Loucy (cell line): Measurements from ENCODE around the gene AGBL1.

Experiments used
- H2AFZ ChIP-seq: fragments of 200-600 bp; sonication (generic); 2 replicates; pipeline ENCODE4 v1.6.0; 2016; ENCODE audit warnings: antibody characterized with exemption, mild to moderate bottlenecking, low read length, moderate library complexity
- H3F3A ChIP-seq: fragments of 200-600 bp; 2 replicates; pipeline ENCODE4 v1.6.0; 2016; ENCODE audit warnings: antibody characterized with exemption, low read depth, mild to moderate bottlenecking
- H3K27me3 ChIP-seq: fragments of 200-600 bp; sonication (generic); 2 replicates; pipeline ENCODE4 v1.6.1; 2014; ENCODE audit warnings: low read length, mild to moderate bottlenecking; ENCODE audit not compliant: insufficient read depth, poor library complexity, severe bottlenecking
- H3K36me3 ChIP-seq: fragments of 200-600 bp; sonication (generic); 2 replicates; pipeline ENCODE4 v1.6.1; 2016; ENCODE audit warnings: low read length; ENCODE audit not compliant: insufficient read depth
- H3K4me1 ChIP-seq: fragments of 200-600 bp; sonication (generic); 2 replicates; pipeline ENCODE4 v1.5.1; 2014; ENCODE audit warnings: low read length, mild to moderate bottlenecking; ENCODE audit not compliant: insufficient read depth, poor library complexity, severe bottlenecking
- H3K4me2 ChIP-seq: fragments of 200-600 bp; sonication (generic); 2 replicates; pipeline ENCODE4 v1.6.0; 2014; ENCODE audit warnings: antibody characterized with exemption, low read length, low read depth, mild to moderate bottlenecking; ENCODE audit not compliant: poor library complexity, severe bottlenecking
- H3K4me3 ChIP-seq: fragments of 200-600 bp; sonication (generic); 2 replicates; pipeline ENCODE4 v1.5.1; 2014; ENCODE audit warnings: low read length, mild to moderate bottlenecking, mixed read lengths; ENCODE audit not compliant: poor library complexity, severe bottlenecking
- H3K79me2 ChIP-seq: fragments of 200-600 bp; sonication (generic); 2 replicates; pipeline ENCODE4 v1.6.1; 2014; ENCODE audit warnings: low read length; ENCODE audit not compliant: insufficient read depth
- H3K9ac ChIP-seq: fragments of 200-600 bp; sonication (generic); 2 replicates; pipeline ENCODE4 v1.6.0; 2014; ENCODE audit warnings: mild to moderate bottlenecking, low read depth, low read length, moderate library complexity; ENCODE audit not compliant: poor library complexity, severe bottlenecking
- H3K9me2 ChIP-seq: fragments of 200-600 bp; sonication (generic); replicated peaks from 2 replicates; pipeline ENCODE4 v1.6.1; 2016; ENCODE audit warnings: low read depth, low read length, mixed read lengths
- H3K9me3 ChIP-seq: fragments of 200-600 bp; sonication (generic); 2 replicates; pipeline ENCODE4 v1.6.1; 2014; ENCODE audit warnings: mild to moderate bottlenecking, antibody characterized with exemption, low read length, low read depth; ENCODE audit not compliant: insufficient read depth
- H4K20me1 ChIP-seq: fragments of 200-600 bp; sonication (generic); 2 replicates; pipeline ENCODE4 v1.6.0; 2014; ENCODE audit warnings: antibody characterized with exemption, low read length, mild to moderate bottlenecking; ENCODE audit not compliant: insufficient read depth, poor library complexity, severe bottlenecking
- EZH2phosphoT487 ChIP-seq: fragments of 200-600 bp; IDR thresholded peaks from 2 replicates; pipeline ENCODE4 v1.6.1; 2018; ENCODE audit warnings: antibody characterized with exemption, mild to moderate bottlenecking, moderate library complexity, borderline replicate concordance
- TF ChIP-seq, protein P1 (sequence below): fragments of 200-600 bp; sonication (generic); conservative IDR thresholded peaks from 2 replicates; pipeline ENCODE4 v1.5.1; 2014; ENCODE audit warnings: mild to moderate bottlenecking, antibody characterized with exemption, low read length

AGBL1 gene

GRCh38 chr15:86644339-86644738 lies 564.7 kb downstream of the AGBL1 start:
- H4K20me1 ChIP-seq = no peaks in the 10 kb centered on the region
- H3K4me3 ChIP-seq = no peak overlapping the region
- H3K79me2 ChIP-seq = no peaks in the 10 kb centered on the region
- no peak overlapping the region for H3K4me2 ChIP-seq
- H3K27me3 ChIP-seq = no peaks in the 10 kb centered on the region
- no peaks in the 10 kb centered on the region for H3K4me1 ChIP-seq
- no peak overlapping the region for H3K9ac ChIP-seq
- TF ChIP-seq, protein P1, sequence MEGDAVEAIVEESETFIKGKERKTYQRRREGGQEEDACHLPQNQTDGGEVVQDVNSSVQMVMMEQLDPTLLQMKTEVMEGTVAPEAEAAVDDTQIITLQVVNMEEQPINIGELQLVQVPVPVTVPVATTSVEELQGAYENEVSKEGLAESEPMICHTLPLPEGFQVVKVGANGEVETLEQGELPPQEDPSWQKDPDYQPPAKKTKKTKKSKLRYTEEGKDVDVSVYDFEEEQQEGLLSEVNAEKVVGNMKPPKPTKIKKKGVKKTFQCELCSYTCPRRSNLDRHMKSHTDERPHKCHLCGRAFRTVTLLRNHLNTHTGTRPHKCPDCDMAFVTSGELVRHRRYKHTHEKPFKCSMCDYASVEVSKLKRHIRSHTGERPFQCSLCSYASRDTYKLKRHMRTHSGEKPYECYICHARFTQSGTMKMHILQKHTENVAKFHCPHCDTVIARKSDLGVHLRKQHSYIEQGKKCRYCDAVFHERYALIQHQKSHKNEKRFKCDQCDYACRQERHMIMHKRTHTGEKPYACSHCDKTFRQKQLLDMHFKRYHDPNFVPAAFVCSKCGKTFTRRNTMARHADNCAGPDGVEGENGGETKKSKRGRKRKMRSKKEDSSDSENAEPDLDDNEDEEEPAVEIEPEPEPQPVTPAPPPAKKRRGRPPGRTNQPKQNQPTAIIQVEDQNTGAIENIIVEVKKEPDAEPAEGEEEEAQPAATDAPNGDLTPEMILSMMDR = no peak
- TF ChIP-seq EZH2phosphoT487 = no peak
- H3K36me3 ChIP-seq = no peaks in the 10 kb centered on the region
- no peaks in the 10 kb centered on the region for H3K9me2 ChIP-seq
- no peaks in the 10 kb centered on the region for H3K9me3 ChIP-seq
- no peaks in the 10 kb centered on the region for H3F3A ChIP-seq
- H2AFZ ChIP-seq = no peak overlapping the region

DNA sequence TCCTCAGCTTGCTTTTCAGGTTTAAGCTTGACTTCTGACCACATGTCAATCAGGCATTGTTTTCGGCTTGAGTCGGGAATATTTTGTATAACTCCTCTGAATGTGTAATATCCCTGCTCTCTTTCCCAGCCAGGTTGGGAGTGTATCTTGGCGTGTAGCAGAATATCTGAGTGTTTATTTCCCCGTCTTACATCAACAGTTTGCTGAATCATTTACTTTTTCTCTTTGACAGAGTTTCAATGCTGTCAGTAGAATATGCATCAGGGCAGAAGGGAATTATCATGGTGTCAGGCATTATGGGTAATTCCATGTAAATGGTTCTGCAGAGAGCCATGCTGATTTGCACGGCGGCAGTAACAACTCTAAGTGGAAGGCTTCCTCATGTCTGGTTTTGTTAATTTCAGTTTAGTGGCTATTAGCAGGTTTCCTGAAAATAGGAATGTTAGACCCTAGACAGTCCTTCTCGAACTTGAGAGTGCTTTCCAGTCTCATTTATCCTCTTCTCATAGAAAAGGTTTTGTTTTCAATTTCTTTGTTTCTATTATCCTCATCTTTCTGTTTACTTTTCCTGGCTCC lies 566.3 kb downstream of the AGBL1 start:
- no peak overlapping the region for H3K9ac ChIP-seq
- H3F3A ChIP-seq = no peaks in the 10 kb centered on the region
- no peaks in the 10 kb centered on the region for H3K27me3 ChIP-seq
- no peaks in the 10 kb centered on the region for H3K9me3 ChIP-seq
- H3K79me2 ChIP-seq = no peaks in the 10 kb centered on the region
- no peaks in the 10 kb centered on the region for H3K36me3 ChIP-seq
- H3K4me2 ChIP-seq = no peak overlapping the region
- TF ChIP-seq EZH2phosphoT487 = no peak
- TF ChIP-seq, protein P1 = no peak
- H4K20me1 ChIP-seq = no peaks in the 10 kb centered on the region
- H2AFZ ChIP-seq = no peak overlapping the region
- no peak overlapping the region for H3K4me3 ChIP-seq
- H3K9me2 ChIP-seq = no peaks in the 10 kb centered on the region
- H3K4me1 ChIP-seq = no peaks in the 10 kb centered on the region

DNA sequence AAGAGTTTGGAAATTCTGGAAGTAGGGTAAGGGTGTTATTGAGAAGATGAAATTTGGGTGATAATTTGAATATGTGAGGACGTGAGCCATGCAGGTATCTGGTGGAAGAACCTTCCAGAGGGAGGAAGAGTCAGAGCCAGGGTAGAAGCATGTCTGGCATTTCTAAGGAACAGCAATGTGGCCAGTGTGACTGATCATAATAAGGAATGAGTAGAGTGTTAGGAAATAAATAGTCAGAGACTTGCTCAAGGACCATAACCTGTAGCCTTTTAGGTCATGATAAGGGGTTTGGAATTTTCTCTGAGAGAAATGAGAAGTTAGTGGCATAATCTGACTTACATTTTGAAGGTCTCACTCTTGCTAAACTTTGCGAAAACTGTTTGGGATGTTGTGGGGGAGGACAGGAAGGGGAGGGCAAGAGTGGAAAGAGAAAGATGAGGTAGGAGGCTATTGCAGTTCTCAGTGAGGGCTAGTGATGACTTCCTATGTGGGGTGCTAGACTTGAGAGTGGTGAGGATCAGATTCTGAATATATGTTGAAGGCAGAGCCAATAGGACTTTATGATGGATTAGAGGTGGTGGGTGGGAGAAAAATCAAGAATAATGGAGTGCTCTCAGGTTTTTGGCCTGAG lies 568.3 kb downstream of the AGBL1 start:
- no peaks in the 10 kb centered on the region for H3K4me1 ChIP-seq
- TF ChIP-seq, protein P1 = no peak
- TF ChIP-seq EZH2phosphoT487 = no peak
- H3K79me2 ChIP-seq = no peaks in the 10 kb centered on the region
- H3K36me3 ChIP-seq = no peaks in the 10 kb centered on the region
- no peak overlapping the region for H2AFZ ChIP-seq
- H3K4me3 ChIP-seq = no peak overlapping the region
- H4K20me1 ChIP-seq = no peaks in the 10 kb centered on the region
- no peaks in the 10 kb centered on the region for H3F3A ChIP-seq
- H3K9me3 ChIP-seq = no peaks in the 10 kb centered on the region
- H3K27me3 ChIP-seq = no peaks in the 10 kb centered on the region
- no peak overlapping the region for H3K4me2 ChIP-seq
- no peaks in the 10 kb centered on the region for H3K9me2 ChIP-seq
- H3K9ac ChIP-seq = no peak overlapping the region
